ENCODE data around the gene STON2. TPM values are rescaled to one million over a fixed set of nuclear protein-coding genes. Genes with fewer than 3 reads are reported as not detected.
A peak's percentile ranks its signal among the peaks of the same experiment; 100 is the strongest.

Gene STON2
- total and polyA plus RNA-seq, 2 experiments from 2014 or later, result 5.0 to 22.7 TPM

- peak overlapping the region; percentile 68 for H3K27ac ChIP-seq
Measured at GRCh38 chr14:81415781-81416180, 15.7 kb upstream of the STON2 start.

GRCh38 chr14:81414123-81414522 lies 14.0 kb upstream of the STON2 start:
- H3K9me2 ChIP-seq (replicated peaks; ENCODE audit: insufficient read depth), result no peaks in the 10 kb centered on the region
- TF ChIP-seq EZH2 (IDR thresholded peaks at IDR 0.05; ENCODE audit: borderline replicate concordance) (no peak), EZH2phosphoT487 (IDR thresholded peaks at IDR 0.05; ENCODE audit: low read depth, severe bottlenecking, unreplicated experiment) (no peak), CTCF (IDR thresholded peaks at IDR 0.05; ENCODE audit: poor library complexity) (no peak)
- H3K4me1 ChIP-seq (ENCODE audit: insufficient read depth), result no peaks in the 10 kb centered on the region
- H3K27ac ChIP-seq, result no peak overlapping the region
- no peaks in the 10 kb centered on the region for H3K36me3 ChIP-seq (replicated peaks; ENCODE audit: insufficient read depth, low read depth)
- H3K4me2 ChIP-seq, result no peak overlapping the region
- no peaks in the 10 kb centered on the region for H3K9me3 ChIP-seq (ENCODE audit: low read depth)
- no peak for DNase-seq (ENCODE audit: low spot score)
- no peaks in the 10 kb centered on the region for H3K79me2 ChIP-seq
- no peaks in the 10 kb centered on the region for H4K20me1 ChIP-seq (ENCODE audit: insufficient read depth, poor library complexity, severe bottlenecking)
- WGBS (ENCODE audit: low lambda C conversion rate, missing lambda C conversion rate), result 95% methylated on average over 4 of the region's 4 CpGs
- no peak overlapping the region for H2AFZ ChIP-seq
- no peaks in the 10 kb centered on the region for H3K27me3 ChIP-seq
- no peak overlapping the region for H3K4me3 ChIP-seq

More at GRCh38 chr14:81415781-81416180, 15.7 kb upstream of the STON2 start:
- Histone ChIP-seq H3K4me3 (no peak overlapping the region), H3K9me2 (replicated peaks; ENCODE audit: insufficient read depth) (no peaks in the 10 kb centered on the region), H3K9me3 (ENCODE audit: low read depth) (no peaks in the 10 kb centered on the region), H3K36me3 (replicated peaks; ENCODE audit: insufficient read depth, low read depth) (no peaks in the 10 kb centered on the region), H3K4me2 (peak overlapping the region; percentile 19), H4K20me1 (ENCODE audit: insufficient read depth, poor library complexity, severe bottlenecking) (no peaks in the 10 kb centered on the region), H3K79me2 (no peaks in the 10 kb centered on the region), H2AFZ (no peak overlapping the region), H3K4me1 (ENCODE audit: insufficient read depth) (no peaks in the 10 kb centered on the region), H3K27me3 (no peaks in the 10 kb centered on the region)
- 79% methylated on average over 4 of the region's 4 CpGs for WGBS (ENCODE audit: low lambda C conversion rate, missing lambda C conversion rate)
- TF ChIP-seq EZH2 (IDR thresholded peaks at IDR 0.05; ENCODE audit: borderline replicate concordance), result no peak
- DNase-seq (ENCODE audit: low spot score), result peak; percentile 29

GRCh38 chr14:81412779-81413178 lies 12.7 kb upstream of the STON2 start:
- Histone ChIP-seq H2AFZ (no peak overlapping the region), H3K4me3 (no peak overlapping the region), H3K79me2 (no peaks in the 10 kb centered on the region), H3K4me2 (no peak overlapping the region), H3K9me2 (replicated peaks; ENCODE audit: insufficient read depth) (no peaks in the 10 kb centered on the region), H3K9me3 (ENCODE audit: low read depth) (no peaks in the 10 kb centered on the region), H3K27ac (no peak overlapping the region), H3K27me3 (no peaks in the 10 kb centered on the region), H3K4me1 (ENCODE audit: insufficient read depth) (peaks cover 7% of the 10 kb centered on the region), H4K20me1 (ENCODE audit: insufficient read depth, poor library complexity, severe bottlenecking) (no peaks in the 10 kb centered on the region), H3K36me3 (replicated peaks; ENCODE audit: insufficient read depth, low read depth) (no peaks in the 10 kb centered on the region)
- DNase-seq (ENCODE audit: low spot score), result no peak
- TF ChIP-seq CTCF (IDR thresholded peaks at IDR 0.05; ENCODE audit: poor library complexity) (no peak), EZH2phosphoT487 (IDR thresholded peaks at IDR 0.05; ENCODE audit: low read depth, severe bottlenecking, unreplicated experiment) (no peak), EZH2 (IDR thresholded peaks at IDR 0.05; ENCODE audit: borderline replicate concordance) (no peak)
- WGBS (ENCODE audit: low lambda C conversion rate, missing lambda C conversion rate), result 90% methylated on average over 16 of the region's 19 CpGs

GRCh38 chr14:81408595-81408994 lies 8.5 kb upstream of the STON2 start:
- Histone ChIP-seq H3K4me1 (ENCODE audit: insufficient read depth) (peaks cover 9% of the 10 kb centered on the region), H3K27ac (peak overlapping the region; percentile 16), H3K36me3 (replicated peaks; ENCODE audit: insufficient read depth, low read depth) (no peaks in the 10 kb centered on the region), H2AFZ (no peak overlapping the region), H3K4me2 (no peak overlapping the region), H3K27me3 (no peaks in the 10 kb centered on the region), H3K9me2 (replicated peaks; ENCODE audit: insufficient read depth) (no peaks in the 10 kb centered on the region), H4K20me1 (ENCODE audit: insufficient read depth, poor library complexity, severe bottlenecking) (no peaks in the 10 kb centered on the region), H3K79me2 (no peaks in the 10 kb centered on the region), H3K9me3 (ENCODE audit: low read depth) (no peaks in the 10 kb centered on the region), H3K4me3 (no peak overlapping the region)
- TF ChIP-seq CTCF (IDR thresholded peaks at IDR 0.05; ENCODE audit: poor library complexity) (no peak), EZH2phosphoT487 (IDR thresholded peaks at IDR 0.05; ENCODE audit: low read depth, severe bottlenecking, unreplicated experiment) (no peak), EZH2 (IDR thresholded peaks at IDR 0.05; ENCODE audit: borderline replicate concordance) (no peak)
- 40% methylated on average over 1 of the region's 1 CpG for WGBS (ENCODE audit: low lambda C conversion rate, missing lambda C conversion rate)
- peak; percentile 37 for DNase-seq (ENCODE audit: low spot score)

Measured in hepatocyte (in vitro differentiated cells).